Endothelial cell of umbilical vein (primary cell): ENCODE measurements around the gene PDE6D. TPM values are rescaled to one million over a fixed set of nuclear protein-coding genes. Genes with fewer than 3 reads are reported as not detected.

Experiments
- BruUV-seq: library from RNA; stranded (reverse); fragments of 400-500 nt; replicated peaks from 2 replicates; lab custom pipeline; 2021; lab: Mats Ljungman, UMichigan
- CTCF ChIA-PET: fragments of 300-600, 350-600 bp; sonication (Branson Sonifier 250); formaldehyde crosslinking; loops from one replicate; lab custom pipeline; 2021; ENCODE audit warnings: antibody characterized with exemption, inconsistent platforms; lab: Charles Lee
- POLR2A ChIA-PET: fragments of 300-600, 350-600 bp; sonication (Branson Sonifier 250); formaldehyde crosslinking; loops from one replicate; lab custom pipeline; 2021; ENCODE audit warnings: antibody characterized with exemption, inconsistent platforms; lab: Charles Lee
- DNase-seq: peaks from one replicate; pipeline ENCODE4 v3.0.0-alpha.2; 2011; ENCODE audit warnings: low read depth, low spot score
- FAIRE-seq: peaks from 2 replicates; lab custom pipeline; 2011; peaks lifted over from hg19 to GRCh38; lab: Jason Lieb, UNC
- H2AFZ ChIP-seq: 2 replicates; pipeline ENCODE4 v1.6.0; 2012; ENCODE audit warnings: low read depth, low read length, control low read depth, inconsistent platforms
- H3K27ac ChIP-seq: 2 replicates; pipeline ENCODE4 v1.5.1; 2011; ENCODE audit warnings: low read depth, mild to moderate bottlenecking, control low read depth, low read length, moderate library complexity; ENCODE audit not compliant: insufficient read depth
- H3K27me3 ChIP-seq, 2 experiments: 2 replicates each; pipeline versions ENCODE4 v1.6.0 to v1.6.1; 2011; ENCODE audit warnings: low read length in 2 of 2, mixed read lengths in 1 of 2; ENCODE audit not compliant: control insufficient read depth in 2 of 2, insufficient read depth in 2 of 2
- H3K36me3 ChIP-seq, 2 experiments: 2 replicates in 1 of 2; 3 replicates in 1 of 2; pipeline ENCODE4 v1.5.1; 2011; ENCODE audit warnings: low read length in 2 of 2, mild to moderate bottlenecking in 1 of 2, moderate library complexity in 1 of 2; ENCODE audit not compliant: control insufficient read depth in 2 of 2, insufficient read depth in 2 of 2; ENCODE audit errors: extremely low read depth in 1 of 2
- H3K4me1 ChIP-seq: 3 replicates; pipeline ENCODE4 v1.5.1; 2011; ENCODE audit warnings: mild to moderate bottlenecking, low read length; ENCODE audit not compliant: control insufficient read depth, insufficient read depth; ENCODE audit errors: extremely low read depth
- H3K4me2 ChIP-seq: 2 replicates; pipeline ENCODE4 v1.6.1; 2011; ENCODE audit warnings: low read length, control low read depth, mixed read lengths; ENCODE audit not compliant: insufficient read depth
- H3K4me3 ChIP-seq, 3 experiments: fragments of 200-600 bp in 1 of 3; sonication (generic), shearing (Covaris generic) in 1 of 3; replicated peaks in 1 of 3; 2 replicates each; pipeline ENCODE4 v1.5.1; 2011 to 2016; ENCODE audit warnings: control low read depth in 3 of 3, low read length in 3 of 3, mild to moderate bottlenecking in 2 of 3, inconsistent platforms in 1 of 3, low read depth in 1 of 3, moderate library complexity in 1 of 3; ENCODE audit not compliant: insufficient read depth in 1 of 3
- H3K79me2 ChIP-seq: 2 replicates; pipeline ENCODE4 v1.6.0; 2012; ENCODE audit warnings: low read length, inconsistent platforms; ENCODE audit not compliant: control insufficient read depth, insufficient read depth
- H3K9ac ChIP-seq: replicated peaks from 2 replicates; pipeline ENCODE3; 2011; ENCODE audit warnings: low read length, control low read depth; ENCODE audit not compliant: insufficient read depth; ENCODE audit errors: extremely low read depth
- H3K9me1 ChIP-seq: replicated peaks from 3 replicates; pipeline ENCODE4 v1.6.0; 2011; ENCODE audit warnings: mild to moderate bottlenecking, low read length; ENCODE audit not compliant: control insufficient read depth, insufficient read depth; ENCODE audit errors: extremely low read depth
- H3K9me3 ChIP-seq: replicated peaks from 2 replicates; pipeline ENCODE4 v1.5.1; 2012; ENCODE audit warnings: low read length, inconsistent platforms; ENCODE audit not compliant: control insufficient read depth, insufficient read depth
- H4K20me1 ChIP-seq: replicated peaks from 2 replicates; pipeline ENCODE3; 2011; ENCODE audit warnings: mild to moderate bottlenecking, low read length; ENCODE audit not compliant: control insufficient read depth, insufficient read depth; ENCODE audit errors: extremely low read depth
- EZH2 ChIP-seq: IDR thresholded peaks from 2 replicates; pipeline ENCODE4 v1.6.1; 2012; ENCODE audit warnings: borderline replicate concordance, low read depth, mild to moderate bottlenecking, moderate library complexity, low read length, inconsistent platforms; ENCODE audit not compliant: severe bottlenecking
- FOS ChIP-seq: IDR thresholded peaks from 2 replicates; pipeline ENCODE4 v1.6.1; 2011; ENCODE audit warnings: mild to moderate bottlenecking, low read length, moderate library complexity, borderline replicate concordance; ENCODE audit not compliant: insufficient read depth
- GATA2 ChIP-seq: IDR thresholded peaks from 2 replicates; pipeline ENCODE4 v1.7.0; 2011; ENCODE audit warnings: low read depth, mild to moderate bottlenecking, moderate library complexity, mixed read lengths, low read length; ENCODE audit not compliant: insufficient read length, insufficient read depth
- JUN ChIP-seq: IDR thresholded peaks from 2 replicates; pipeline ENCODE4 v1.6.1; 2011; ENCODE audit warnings: borderline replicate concordance, low read depth; ENCODE audit not compliant: insufficient read length, insufficient read depth
- MAX ChIP-seq: IDR thresholded peaks from 2 replicates; pipeline ENCODE4 v1.6.1; 2011; ENCODE audit not compliant: insufficient read depth, insufficient read length
- MYC ChIP-seq: IDR thresholded peaks from one replicate; pipeline ENCODE4 v1.6.1; 2011; ENCODE audit warnings: mild to moderate bottlenecking, low read depth, low read length
- POLR2A ChIP-seq: IDR thresholded peaks from 2 replicates; pipeline ENCODE4 v1.6.1; 2012; ENCODE audit warnings: low read depth, mild to moderate bottlenecking, control low read depth, low read length
- POLR2AphosphoS5 ChIP-seq: IDR thresholded peaks from 2 replicates; pipeline ENCODE4 v1.6.1; 2012; ENCODE audit warnings: low read depth, mild to moderate bottlenecking, control low read depth, low read length, moderate library complexity; ENCODE audit not compliant: insufficient read depth
- dilution Hi-C: fragments of 300-500 bp; cut with MboI; formaldehyde crosslinking; loops from one replicate; pipeline ENCODE4 v1.15.0; 2019; ENCODE audit warnings: low sequenced_read_pairs; ENCODE audit not compliant: extremely low pct_ligation_motif_present
- intact Hi-C: fragments of 100-400 bp; cut with micrococcal nuclease; formaldehyde crosslinking; loops from one replicate; pipeline ENCODE4 v1.10.0; 2022
- polyA plus RNA-seq, 4 experiments: library from polyadenylated mRNA; depleted of rRNA in 3 of 4; stranded (reverse) in 3 of 4; unstranded in 1 of 4; fragments of >200 nt; gene quantifications; 2 replicates each; pipeline versions ENCODE4 v1.2.1 to v1.2.3, GENCODE V29; 2011 to 2012; ENCODE audit warnings: missing spikeins in 1 of 4
- total RNA-seq: library from RNA; stranded (reverse); gene quantifications from 2 replicates; pipeline ENCODE4 v1.2.3, GENCODE V29; 2021
- TF ChIP-seq, protein P1 (sequence below), 2 donors: IDR thresholded peaks; 1 replicate in 1 of 2; 2 replicates in 1 of 2; pipeline ENCODE4 v1.5.1; 2011; ENCODE audit warnings: low read length in 2 of 2, mild to moderate bottlenecking in 2 of 2, moderate library complexity in 2 of 2, control low read depth in 1 of 2, inconsistent platforms in 1 of 2, low read depth in 1 of 2; ENCODE audit not compliant: insufficient read depth in 1 of 2; ENCODE audit errors: extremely low read depth in 1 of 2

Gene PDE6D
- total and polyA plus RNA-seq, 2 donors (not counting 3 experiments of a cell fraction or from before 2014, with no cell fraction given): 23.8 to 36.8 TPM

DNA sequence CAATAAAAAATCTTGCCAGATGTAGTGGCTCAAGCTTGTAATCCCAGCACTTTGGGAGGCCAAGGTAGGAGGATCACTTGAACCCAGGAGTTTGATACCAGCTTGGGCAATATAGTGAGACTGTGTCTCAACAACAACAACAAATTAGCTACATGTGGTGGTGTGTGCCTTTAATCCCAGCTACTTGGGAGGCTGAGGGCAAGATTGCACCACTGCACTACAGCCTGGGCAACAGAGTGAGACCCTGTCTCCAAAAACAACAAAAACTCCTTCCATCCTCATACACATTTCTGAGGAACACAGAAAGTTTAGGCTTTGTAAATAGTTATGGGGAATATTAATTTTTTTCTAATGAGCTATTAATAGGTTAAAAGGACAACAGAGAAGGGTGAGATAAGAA lies 17.0 kb downstream of the PDE6D start:
- H3K27ac ChIP-seq: no peak overlapping the region
- no peaks in the 10 kb centered on the region for H3K9me3 ChIP-seq
- ChIA-PET POLR2A (no interaction called here), CTCF (no interaction called here)
- H2AFZ ChIP-seq: no peak overlapping the region
- no peak overlapping the region for H3K4me3 ChIP-seq
- no TSS peak for BruUV-seq
- no peaks in the 10 kb centered on the region for H3K36me3 ChIP-seq
- DNase-seq (no peak), FAIRE-seq (peak; percentile 52)
- no peaks in the 10 kb centered on the region for H4K20me1 ChIP-seq
- H3K9me1 ChIP-seq: no peaks in the 10 kb centered on the region
- dilution Hi-C loops: no loop called here
- H3K4me1 ChIP-seq: no peaks in the 10 kb centered on the region
- H3K9ac ChIP-seq: no peak overlapping the region
- no peak for TF ChIP-seq POLR2AphosphoS5
- no peak for TF ChIP-seq POLR2A
- no peak for TF ChIP-seq FOS
- TF ChIP-seq MYC: no peak
- no peak for TF ChIP-seq JUN
- no peak for TF ChIP-seq EZH2
- H3K79me2 ChIP-seq: no peaks in the 10 kb centered on the region
- H3K27me3 ChIP-seq: no peaks in the 10 kb centered on the region
- no peak overlapping the region for H3K4me2 ChIP-seq
- intact Hi-C loops: no loop called here

DNA sequence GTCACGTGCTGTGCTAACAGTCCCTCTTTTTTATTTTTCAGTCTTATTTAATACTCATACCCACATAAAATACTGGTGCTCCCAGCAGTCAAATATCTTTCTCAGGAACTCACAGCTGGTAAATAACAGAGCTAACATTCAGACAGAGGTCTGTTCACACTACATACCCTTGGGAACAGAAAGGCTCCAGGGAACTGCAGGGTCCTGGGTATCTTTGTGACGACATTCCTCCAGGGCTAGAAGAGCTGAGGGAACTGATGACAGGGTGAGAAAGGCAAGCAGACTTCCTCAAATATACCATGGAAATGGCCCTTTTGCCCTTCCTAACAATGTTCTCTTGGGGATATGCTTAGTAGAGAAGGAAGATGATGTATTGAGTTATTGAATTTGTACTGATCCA lies 19.3 kb downstream of the PDE6D start:
- no TSS peak for BruUV-seq
- Histone ChIP-seq H3K27me3 (no peaks in the 10 kb centered on the region), H3K79me2 (no peaks in the 10 kb centered on the region), H3K4me2 (no peak overlapping the region), H3K9ac (no peak overlapping the region), H3K9me3 (no peaks in the 10 kb centered on the region), H2AFZ (no peak overlapping the region), H3K9me1 (no peaks in the 10 kb centered on the region), H3K36me3 (no peaks in the 10 kb centered on the region), H3K27ac (no peak overlapping the region), H3K4me1 (no peaks in the 10 kb centered on the region), H3K4me3 (no peak overlapping the region), H4K20me1 (no peaks in the 10 kb centered on the region)
- dilution Hi-C loops (no loop called here), intact Hi-C loops (no loop called here)
- TF ChIP-seq POLR2AphosphoS5 (no peak), MAX (no peak), MYC (no peak), GATA2 (no peak), EZH2 (no peak), FOS (no peak), JUN (no peak)
- TF ChIP-seq, protein P1, sequence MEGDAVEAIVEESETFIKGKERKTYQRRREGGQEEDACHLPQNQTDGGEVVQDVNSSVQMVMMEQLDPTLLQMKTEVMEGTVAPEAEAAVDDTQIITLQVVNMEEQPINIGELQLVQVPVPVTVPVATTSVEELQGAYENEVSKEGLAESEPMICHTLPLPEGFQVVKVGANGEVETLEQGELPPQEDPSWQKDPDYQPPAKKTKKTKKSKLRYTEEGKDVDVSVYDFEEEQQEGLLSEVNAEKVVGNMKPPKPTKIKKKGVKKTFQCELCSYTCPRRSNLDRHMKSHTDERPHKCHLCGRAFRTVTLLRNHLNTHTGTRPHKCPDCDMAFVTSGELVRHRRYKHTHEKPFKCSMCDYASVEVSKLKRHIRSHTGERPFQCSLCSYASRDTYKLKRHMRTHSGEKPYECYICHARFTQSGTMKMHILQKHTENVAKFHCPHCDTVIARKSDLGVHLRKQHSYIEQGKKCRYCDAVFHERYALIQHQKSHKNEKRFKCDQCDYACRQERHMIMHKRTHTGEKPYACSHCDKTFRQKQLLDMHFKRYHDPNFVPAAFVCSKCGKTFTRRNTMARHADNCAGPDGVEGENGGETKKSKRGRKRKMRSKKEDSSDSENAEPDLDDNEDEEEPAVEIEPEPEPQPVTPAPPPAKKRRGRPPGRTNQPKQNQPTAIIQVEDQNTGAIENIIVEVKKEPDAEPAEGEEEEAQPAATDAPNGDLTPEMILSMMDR (IDR thresholded peaks at IDR 0.05; ENCODE audit: extremely low read depth in 1 of 2, insufficient read depth in 1 of 2, low read depth in 1 of 2, low read length in 2 of 2): no peak
- ChIA-PET POLR2A (no interaction called here), CTCF (interaction anchor here (1.0 to 1.5 kb wide), 4 partner anchors 17 to 160 kb away, joined by 3 to 4 read pairs (median 4); no protein-coding TSS in a partner anchor)
- FAIRE-seq (no peak), DNase-seq (no peak)
